Gastroesophageal sphincter (tissue), 3 donors: ENCODE results near the gene TCF7L2.

ENCODE experiments used
- CTCF ChIP-seq, 4 experiments: fragments of 200-600 bp in 2 of 4; fragments of 450-650 bp in 2 of 4; sonication (generic) in 1 of 4; IDR thresholded peaks; one replicate each; pipeline ENCODE4 v1.5.1; 2017 to 2019; ENCODE audit warnings: antibody characterized with exemption in 4 of 4, mild to moderate bottlenecking in 2 of 4, moderate library complexity in 2 of 4
- POLR2A ChIP-seq, 2 donors: fragments of 450-650 bp; IDR thresholded peaks; one replicate each; pipeline ENCODE4 v1.6.1; 2017; ENCODE audit warnings: antibody characterized with exemption in 2 of 2, mild to moderate bottlenecking in 2 of 2, moderate library complexity in 1 of 2

- no peak for TF ChIP-seq POLR2A (IDR thresholded peaks at IDR 0.05)
- TF ChIP-seq CTCF (IDR thresholded peaks at IDR 0.05) = no peak
Observed at GRCh38 chr10:113087165-113088029, 137.3 kb downstream of the TCF7L2 start.
